Measurements from ENCODE around the gene ZDHHC12.

The ZDHHC12 gene

GRCh38 chr9:128771094-128771721, 47.3 kb upstream of the ZDHHC12 start:
- Histone ChIP-seq H3K4me3 (ENCODE audit: low read length in 2 of 2) (peak overlapping the region; percentile 86 to 96), H3K79me1 (ENCODE audit: low read depth, low read length) (peaks cover 2% of the 10 kb centered on the region), H2BK120ac (ENCODE audit: low read depth, low read length) (no peak overlapping the region), H2AK5ac (ENCODE audit: low read depth, low read length) (no peak overlapping the region), H2BK15ac (ENCODE audit: low read length) (no peak overlapping the region), H3K23ac (ENCODE audit: low read depth, low read length, poor library complexity) (peak overlapping the region; percentile 75), H3K27me3 (ENCODE audit: control insufficient read depth in 3 of 3, insufficient read depth in 3 of 3, low read depth in 1 of 3, low read length in 3 of 3) (no peaks in the 10 kb centered on the region), H4K8ac (ENCODE audit: low read depth, low read length) (no peak overlapping the region), H3K18ac (ENCODE audit: low read length) (peak overlapping the region; percentile 52), H3K27ac (replicated peaks; ENCODE audit: low read length) (peak overlapping the region; percentile 61), H3K36me3 (replicated peaks in 1 of 2; ENCODE audit: control insufficient read depth in 2 of 2, insufficient read depth in 2 of 2, low read length in 2 of 2) (peaks cover 0 to 11% of the 10 kb centered on the region in 2 donors), H3K14ac (ENCODE audit: low read length) (no peak overlapping the region), H3K4me2 (ENCODE audit: insufficient read depth, low read length, poor library complexity, severe bottlenecking) (peak overlapping the region; percentile 90), H3K4ac (ENCODE audit: low read length) (no peak overlapping the region), H4K91ac (ENCODE audit: low read depth, low read length, poor library complexity) (no peak overlapping the region), H3K4me1 (ENCODE audit: control insufficient read depth in 2 of 2, insufficient read depth in 1 of 2, low read depth in 1 of 2, low read length in 2 of 2) (peaks cover 3 to 4% of the 10 kb centered on the region in 2 donors), H3K9ac (ENCODE audit: low read depth, low read length, poor library complexity) (peak overlapping the region; percentile 96), H2BK12ac (ENCODE audit: low read length) (no peak overlapping the region), H2BK5ac (ENCODE audit: low read length) (no peak overlapping the region), H2AFZ (ENCODE audit: low read length) (peak overlapping the region; percentile 95), H3K9me3 (replicated peaks in 1 of 2; ENCODE audit: control insufficient read depth in 2 of 2, insufficient read depth in 1 of 2, low read depth in 1 of 2, low read length in 2 of 2) (peaks cover 0 to 4% of the 10 kb centered on the region in 2 donors)
- DNase-seq (ENCODE audit: low spot score) = no peak
- WGBS, 2 donors (ENCODE audit: extremely low coverage in 2 of 2, insufficient read length in 2 of 2, insufficient replicate concordance in 1 of 2) = no CpG with 5 or more reads among the region's 28 CpGs

- Histone ChIP-seq H3K4ac (ENCODE audit: low read length) (no peak overlapping the region), H3K27me3 (ENCODE audit: control insufficient read depth in 3 of 3, insufficient read depth in 3 of 3, low read depth in 1 of 3, low read length in 3 of 3) (no peaks in the 10 kb centered on the region), H4K8ac (ENCODE audit: low read depth, low read length) (no peak overlapping the region), H4K91ac (ENCODE audit: low read depth, low read length, poor library complexity) (no peak overlapping the region), H3K36me3 (replicated peaks in 1 of 2; ENCODE audit: control insufficient read depth in 2 of 2, insufficient read depth in 2 of 2, low read length in 2 of 2) (peaks cover 0 to 14% of the 10 kb centered on the region in 2 donors), H2BK120ac (ENCODE audit: low read depth, low read length) (no peak overlapping the region), H3K18ac (ENCODE audit: low read length) (no peak overlapping the region), H3K9me3 (replicated peaks in 1 of 2; ENCODE audit: control insufficient read depth in 2 of 2, insufficient read depth in 1 of 2, low read depth in 1 of 2, low read length in 2 of 2) (no peaks in the 10 kb centered on the region), H3K4me2 (ENCODE audit: insufficient read depth, low read length, poor library complexity, severe bottlenecking) (peak overlapping the region; percentile 90), H3K4me1 (ENCODE audit: control insufficient read depth in 2 of 2, insufficient read depth in 1 of 2, low read depth in 1 of 2, low read length in 2 of 2) (peaks cover 3 to 4% of the 10 kb centered on the region in 2 donors), H3K14ac (ENCODE audit: low read length) (no peak overlapping the region), H3K9ac (ENCODE audit: low read depth, low read length, poor library complexity) (no peak overlapping the region), H3K27ac (replicated peaks; ENCODE audit: low read length) (no peak overlapping the region), H3K23ac (ENCODE audit: low read depth, low read length, poor library complexity) (no peak overlapping the region), H2BK15ac (ENCODE audit: low read length) (no peak overlapping the region), H2BK5ac (ENCODE audit: low read length) (no peak overlapping the region), H3K4me3 (ENCODE audit: low read length in 2 of 2) (peak overlapping the region in 1 of 2 donors; percentile 96), H3K79me1 (ENCODE audit: low read depth, low read length) (peaks cover 2% of the 10 kb centered on the region), H2AFZ (ENCODE audit: low read length) (no peak overlapping the region), H2AK5ac (ENCODE audit: low read depth, low read length) (no peak overlapping the region), H2BK12ac (ENCODE audit: low read length) (no peak overlapping the region)
- no peak for DNase-seq (ENCODE audit: low spot score)
- WGBS, 2 donors (ENCODE audit: extremely low coverage in 2 of 2, insufficient read length in 2 of 2, insufficient replicate concordance in 1 of 2) = no CpG with 5 or more reads among the region's 11 CpGs
Measured at GRCh38 chr9:128770286-128771030, 46.5 kb upstream of the ZDHHC12 start.

GRCh38 chr9:128768606-128769005, 44.7 kb upstream of the ZDHHC12 start:
- H2BK12ac ChIP-seq (ENCODE audit: low read length) = no peak overlapping the region
- no peak overlapping the region for H2BK5ac ChIP-seq (ENCODE audit: low read length)
- no peak overlapping the region for H3K14ac ChIP-seq (ENCODE audit: low read length)
- no peak overlapping the region for H3K23ac ChIP-seq (ENCODE audit: low read depth, low read length, poor library complexity)
- no peak overlapping the region for H3K9ac ChIP-seq (ENCODE audit: low read depth, low read length, poor library complexity)
- no peak overlapping the region for H4K91ac ChIP-seq (ENCODE audit: low read depth, low read length, poor library complexity)
- H2BK15ac ChIP-seq (ENCODE audit: low read length) = no peak overlapping the region
- peaks cover 2% of the 10 kb centered on the region for H3K79me1 ChIP-seq (ENCODE audit: low read depth, low read length)
- no peak overlapping the region for H4K8ac ChIP-seq (ENCODE audit: low read depth, low read length)
- H3K36me3 ChIP-seq (replicated peaks in 1 of 2; ENCODE audit: control insufficient read depth in 2 of 2, insufficient read depth in 2 of 2, low read length in 2 of 2) = peaks cover 0 to 16% of the 10 kb centered on the region in 2 donors
- H3K18ac ChIP-seq (ENCODE audit: low read length) = no peak overlapping the region
- H3K4me1 ChIP-seq (ENCODE audit: control insufficient read depth in 2 of 2, insufficient read depth in 1 of 2, low read depth in 1 of 2, low read length in 2 of 2) = peaks cover 3 to 4% of the 10 kb centered on the region in 2 donors
- no peak overlapping the region for H2BK120ac ChIP-seq (ENCODE audit: low read depth, low read length)
- H3K4me3 ChIP-seq (ENCODE audit: low read length in 2 of 2) = no peak overlapping the region
- no peak overlapping the region for H2AFZ ChIP-seq (ENCODE audit: low read length)
- H3K27me3 ChIP-seq (ENCODE audit: control insufficient read depth in 3 of 3, insufficient read depth in 3 of 3, low read depth in 1 of 3, low read length in 3 of 3) = no peaks in the 10 kb centered on the region
- H3K9me3 ChIP-seq (replicated peaks in 1 of 2; ENCODE audit: control insufficient read depth in 2 of 2, insufficient read depth in 1 of 2, low read depth in 1 of 2, low read length in 2 of 2) = no peaks in the 10 kb centered on the region
- no CpG with 5 or more reads among the region's 6 CpGs for WGBS, 2 donors (ENCODE audit: extremely low coverage in 2 of 2, insufficient read length in 2 of 2, insufficient replicate concordance in 1 of 2)
- no peak overlapping the region for H3K4ac ChIP-seq (ENCODE audit: low read length)
- no peak overlapping the region for H2AK5ac ChIP-seq (ENCODE audit: low read depth, low read length)
- no peak overlapping the region for H3K27ac ChIP-seq (replicated peaks; ENCODE audit: low read length)
- no peak for DNase-seq (ENCODE audit: low spot score)
- H3K4me2 ChIP-seq (ENCODE audit: insufficient read depth, low read length, poor library complexity, severe bottlenecking) = no peak overlapping the region

- peaks cover 2% of the 10 kb centered on the region for H3K79me1 ChIP-seq (ENCODE audit: low read depth, low read length)
- no peak overlapping the region for H3K4ac ChIP-seq (ENCODE audit: low read length)
- H3K18ac ChIP-seq (ENCODE audit: low read length) = no peak overlapping the region
- peaks cover 0 to 16% of the 10 kb centered on the region in 2 donors for H3K36me3 ChIP-seq (replicated peaks in 1 of 2; ENCODE audit: control insufficient read depth in 2 of 2, insufficient read depth in 2 of 2, low read length in 2 of 2)
- no peak overlapping the region for H3K9ac ChIP-seq (ENCODE audit: low read depth, low read length, poor library complexity)
- no peak for DNase-seq (ENCODE audit: low spot score)
- H3K4me3 ChIP-seq (ENCODE audit: low read length in 2 of 2) = no peak overlapping the region
- H2AK5ac ChIP-seq (ENCODE audit: low read depth, low read length) = no peak overlapping the region
- no peak overlapping the region for H3K27ac ChIP-seq (replicated peaks; ENCODE audit: low read length)
- H3K27me3 ChIP-seq (ENCODE audit: control insufficient read depth in 3 of 3, insufficient read depth in 3 of 3, low read depth in 1 of 3, low read length in 3 of 3) = no peaks in the 10 kb centered on the region
- H2BK5ac ChIP-seq (ENCODE audit: low read length) = no peak overlapping the region
- H2BK12ac ChIP-seq (ENCODE audit: low read length) = no peak overlapping the region
- H3K4me2 ChIP-seq (ENCODE audit: insufficient read depth, low read length, poor library complexity, severe bottlenecking) = no peak overlapping the region
- no peaks in the 10 kb centered on the region for H3K9me3 ChIP-seq (replicated peaks in 1 of 2; ENCODE audit: control insufficient read depth in 2 of 2, insufficient read depth in 1 of 2, low read depth in 1 of 2, low read length in 2 of 2)
- H3K14ac ChIP-seq (ENCODE audit: low read length) = no peak overlapping the region
- H4K8ac ChIP-seq (ENCODE audit: low read depth, low read length) = no peak overlapping the region
- no peak overlapping the region for H3K23ac ChIP-seq (ENCODE audit: low read depth, low read length, poor library complexity)
- no peaks in the 10 kb centered on the region for H3K4me1 ChIP-seq (ENCODE audit: control insufficient read depth in 2 of 2, insufficient read depth in 1 of 2, low read depth in 1 of 2, low read length in 2 of 2)
- H4K91ac ChIP-seq (ENCODE audit: low read depth, low read length, poor library complexity) = no peak overlapping the region
- H2AFZ ChIP-seq (ENCODE audit: low read length) = no peak overlapping the region
- H2BK15ac ChIP-seq (ENCODE audit: low read length) = no peak overlapping the region
- no CpG with 5 or more reads among the region's 3 CpGs for WGBS, 2 donors (ENCODE audit: extremely low coverage in 2 of 2, insufficient read length in 2 of 2, insufficient replicate concordance in 1 of 2)
- no peak overlapping the region for H2BK120ac ChIP-seq (ENCODE audit: low read depth, low read length)
Measured at GRCh38 chr9:128765499-128765898, 41.6 kb upstream of the ZDHHC12 start.

Data from neuronal stem cell (in vitro differentiated cells).